Mammary epithelial cell (primary cell): ENCODE measurements around the gene LRRC74A.

ENCODE experiments used
- EZH2 ChIP-seq: IDR thresholded peaks from 2 replicates; pipeline ENCODE4 v1.6.1; 2012; ENCODE audit warnings: low read length, inconsistent platforms, borderline replicate concordance
- TF ChIP-seq, protein P1 (sequence below), 2 donors: IDR thresholded peaks in 1 of 2; conservative IDR thresholded peaks in 1 of 2; 2 replicates each; pipeline ENCODE4 v1.5.1; 2011 to 2012; ENCODE audit warnings: inconsistent platforms in 2 of 2, low read length in 2 of 2, mild to moderate bottlenecking in 2 of 2, control low read depth in 1 of 2, low read depth in 1 of 2; ENCODE audit not compliant: insufficient read depth in 1 of 2; ENCODE audit errors: extremely low read depth in 1 of 2

DNA sequence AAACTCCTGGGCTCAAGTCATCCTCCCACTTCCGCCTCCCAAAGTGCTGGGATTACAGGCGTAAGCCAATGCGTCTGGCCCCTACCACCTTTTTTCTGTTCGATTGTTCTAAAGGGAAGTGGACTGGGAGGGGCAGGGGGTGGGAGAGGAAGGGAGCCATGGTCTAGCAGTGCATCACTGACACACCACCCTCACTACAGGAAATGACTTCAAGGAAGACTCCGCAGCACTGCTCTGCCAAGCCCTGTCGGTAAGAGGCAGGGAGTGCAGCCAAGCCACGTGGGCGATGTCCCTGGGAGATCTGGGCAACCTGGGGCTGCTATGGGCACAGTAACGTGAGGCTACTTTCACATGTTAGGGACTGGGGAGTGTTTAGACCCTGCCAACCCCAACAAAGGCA lies 18.0 kb downstream of the LRRC74A start:
- TF ChIP-seq, protein P1, sequence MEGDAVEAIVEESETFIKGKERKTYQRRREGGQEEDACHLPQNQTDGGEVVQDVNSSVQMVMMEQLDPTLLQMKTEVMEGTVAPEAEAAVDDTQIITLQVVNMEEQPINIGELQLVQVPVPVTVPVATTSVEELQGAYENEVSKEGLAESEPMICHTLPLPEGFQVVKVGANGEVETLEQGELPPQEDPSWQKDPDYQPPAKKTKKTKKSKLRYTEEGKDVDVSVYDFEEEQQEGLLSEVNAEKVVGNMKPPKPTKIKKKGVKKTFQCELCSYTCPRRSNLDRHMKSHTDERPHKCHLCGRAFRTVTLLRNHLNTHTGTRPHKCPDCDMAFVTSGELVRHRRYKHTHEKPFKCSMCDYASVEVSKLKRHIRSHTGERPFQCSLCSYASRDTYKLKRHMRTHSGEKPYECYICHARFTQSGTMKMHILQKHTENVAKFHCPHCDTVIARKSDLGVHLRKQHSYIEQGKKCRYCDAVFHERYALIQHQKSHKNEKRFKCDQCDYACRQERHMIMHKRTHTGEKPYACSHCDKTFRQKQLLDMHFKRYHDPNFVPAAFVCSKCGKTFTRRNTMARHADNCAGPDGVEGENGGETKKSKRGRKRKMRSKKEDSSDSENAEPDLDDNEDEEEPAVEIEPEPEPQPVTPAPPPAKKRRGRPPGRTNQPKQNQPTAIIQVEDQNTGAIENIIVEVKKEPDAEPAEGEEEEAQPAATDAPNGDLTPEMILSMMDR (conservative IDR thresholded peaks at IDR 0.05 in 1 of 2, IDR thresholded peaks at IDR 0.05 in 1 of 2; ENCODE audit: extremely low read depth in 1 of 2, insufficient read depth in 1 of 2, low read depth in 1 of 2, low read length in 2 of 2), result peak in 1 of 2 donors; percentile 21
- TF ChIP-seq EZH2, result no peak
